ENCODE measurements around the gene TBX6. TPM values are rescaled to one million over a fixed set of nuclear protein-coding genes. Genes with fewer than 3 reads are reported as not detected.
"Not testable (repeated sequence)": the region's sequence is repeated elsewhere in the genome, so short reads cannot be mapped to it uniquely, and the experiment has no call there.

The TBX6 gene
- total RNA-seq, 2 experiments from 2014 or later: 2.4 to 3.0 TPM

GRCh38 chr16:30120340-30121105 lies 28.8 kb upstream of the TBX6 start:
- H3K9me3 Mint-ChIP-seq: no peaks in the 10 kb centered on the region
- ATAC-seq (ENCODE audit: low read depth): no peak
- DNase-seq: no peak
- H3K27me3 Mint-ChIP-seq: no peaks in the 10 kb centered on the region
- H3K27ac Mint-ChIP-seq: peak overlapping the region; percentile 87
- peak overlapping the region; percentile 60 for H3K4me3 Mint-ChIP-seq
- POLR2A ChIA-PET: interaction anchor here (0.6 to 1.7 kb wide), 6 partner anchors 8 to 530 kb away, joined by 3 to 15 read pairs (median 4); partner anchors contain the start of genes CORO1A, PRR14 and YPEL3
- H3K4me1 Mint-ChIP-seq: peaks cover 27% of the 10 kb centered on the region
- peaks cover 13% of the 10 kb centered on the region for H3K36me3 Mint-ChIP-seq

GRCh38 chr16:30119428-30119827 lies 27.7 kb upstream of the TBX6 start:
- Mint-ChIP-seq H3K27ac (peak overlapping the region; percentile 58), H3K36me3 (peaks cover 16% of the 10 kb centered on the region), H3K27me3 (no peaks in the 10 kb centered on the region), H3K4me1 (peaks cover 29% of the 10 kb centered on the region), H3K4me3 (no peak overlapping the region), H3K9me3 (no peaks in the 10 kb centered on the region)
- no peak for DNase-seq
- POLR2A ChIA-PET: interaction anchor here (0.6 to 1.7 kb wide), 4 partner anchors 26 to 459 kb away, joined by 4 to 15 read pairs (median 4); no protein-coding TSS in a partner anchor
- ATAC-seq (ENCODE audit: low read depth): no peak

- Mint-ChIP-seq H3K27me3 (no peaks in the 10 kb centered on the region), H3K4me3 (no peak overlapping the region), H3K36me3 (peaks cover 18% of the 10 kb centered on the region), H3K27ac (no peak overlapping the region), H3K9me3 (no peaks in the 10 kb centered on the region), H3K4me1 (peaks cover 28% of the 10 kb centered on the region)
- POLR2A ChIA-PET: interaction anchor here (1.0 to 1.7 kb wide), 3 partner anchors 53 to 68 kb away, joined by 3 to 8 read pairs (median 7); partner anchors contain the start of genes ALDOA and CORO1A
- ATAC-seq (ENCODE audit: low read depth) (no peak), DNase-seq (no peak)
These were observed 26.0 kb upstream of the TBX6 start for GRCh38 chr16:30117768-30118167.

- H3K36me3 Mint-ChIP-seq: peaks cover 22% of the 10 kb centered on the region
- H3K4me1 Mint-ChIP-seq: peaks cover 24% of the 10 kb centered on the region
- H3K4me3 Mint-ChIP-seq: no peak overlapping the region
- H3K27me3 Mint-ChIP-seq: no peaks in the 10 kb centered on the region
- no peak for DNase-seq
- H3K27ac Mint-ChIP-seq: no peak overlapping the region
- no peak for ATAC-seq (ENCODE audit: low read depth)
- POLR2A ChIA-PET: interaction anchor here (1.0 to 1.7 kb wide), 3 partner anchors 51 to 69 kb away, joined by 3 to 8 read pairs (median 7); partner anchors contain the start of genes ALDOA and CORO1A
- H3K9me3 Mint-ChIP-seq: no peaks in the 10 kb centered on the region
These were observed 24.8 kb upstream of the TBX6 start for GRCh38 chr16:30116291-30117207.

- no peak for DNase-seq
- H3K4me1 Mint-ChIP-seq: peaks cover 14% of the 10 kb centered on the region
- POLR2A ChIA-PET: interaction anchor here (0.5 to 4.8 kb wide), 2 partner anchors 70 to 442 kb away, joined by 3 to 30 read pairs; no protein-coding TSS in a partner anchor
- ATAC-seq (ENCODE audit: low read depth): peak; percentile 10
- peak overlapping the region; percentile 56 for H3K27ac Mint-ChIP-seq
- no peaks in the 10 kb centered on the region for H3K9me3 Mint-ChIP-seq
- H3K4me3 Mint-ChIP-seq: no peak overlapping the region
- H3K27me3 Mint-ChIP-seq: no peaks in the 10 kb centered on the region
- H3K36me3 Mint-ChIP-seq: peaks cover 22% of the 10 kb centered on the region
These were observed 23.5 kb upstream of the TBX6 start for GRCh38 chr16:30115238-30115637.

- H3K9me3 Mint-ChIP-seq; H3K27me3 Mint-ChIP-seq; DNase-seq; ATAC-seq (ENCODE audit: low read depth): not testable (repeated sequence)
- Mint-ChIP-seq H3K4me1 (peaks cover 10% of the 10 kb centered on the region), H3K27ac (peak overlapping the region; percentile 56), H3K4me3 (peak overlapping the region; percentile 8), H3K36me3 (peaks cover 19% of the 10 kb centered on the region)
- POLR2A ChIA-PET: interaction anchor here (1.0 to 4.8 kb wide), 2 partner anchors 68 to 70 kb away, joined by 4 to 30 read pairs; partner anchors contain the start of gene CORO1A
These were observed 23.1 kb upstream of the TBX6 start for GRCh38 chr16:30114833-30115232.

- Mint-ChIP-seq H3K36me3 (peaks cover 16% of the 10 kb centered on the region), H3K27me3 (no peaks in the 10 kb centered on the region), H3K4me3 (peak overlapping the region; percentile 8), H3K9me3 (no peaks in the 10 kb centered on the region), H3K27ac (no peak overlapping the region), H3K4me1 (peaks cover 9% of the 10 kb centered on the region)
- no peak for ATAC-seq (ENCODE audit: low read depth)
- POLR2A ChIA-PET: interaction anchor here (1.0 to 4.8 kb wide), 3 partner anchors 11 to 71 kb away, joined by 4 to 30 read pairs (median 5); partner anchors contain the start of gene CORO1A
- DNase-seq: no peak
These were observed 22.7 kb upstream of the TBX6 start for GRCh38 chr16:30114411-30114810.

- DNase-seq (no peak), ATAC-seq (ENCODE audit: low read depth) (no peak)
- Mint-ChIP-seq H3K4me3 (no peak overlapping the region), H3K27ac (peak overlapping the region; percentile 21), H3K9me3 (no peaks in the 10 kb centered on the region), H3K4me1 (peaks cover 9% of the 10 kb centered on the region), H3K36me3 (peaks cover 13% of the 10 kb centered on the region), H3K27me3 (no peaks in the 10 kb centered on the region)
- POLR2A ChIA-PET: interaction anchor here (1.0 to 4.8 kb wide), 3 partner anchors 11 to 72 kb away, joined by 4 to 30 read pairs (median 5); partner anchors contain the start of gene CORO1A
These were observed 22.1 kb upstream of the TBX6 start for GRCh38 chr16:30113711-30114333.

GRCh38 chr16:30113031-30113710 lies 21.4 kb upstream of the TBX6 start, which contains the start of gene GDPD3:
TSS of gene GDPD3 (minus strand) at chr16:30113537. CDS start at chr16:30113478, 59 bp downstream.
- DNase-seq (no peak), ATAC-seq (ENCODE audit: low read depth) (no peak)
- H3K4me1 Mint-ChIP-seq: peaks cover 9% of the 10 kb centered on the region
- H3K36me3 Mint-ChIP-seq: peaks cover 13% of the 10 kb centered on the region
- peak within 1 kb of the TSS; percentile 64 for H3K27ac Mint-ChIP-seq
- H3K4me3 Mint-ChIP-seq: no peak within 1 kb of the TSS
- POLR2A ChIA-PET: interaction anchor here (1.0 to 4.8 kb wide), 4 partner anchors 8 to 72 kb away, joined by 3 to 30 read pairs (median 8); partner anchors contain the start of gene CORO1A
- no peaks in the 10 kb centered on the region for H3K27me3 Mint-ChIP-seq
- no peaks in the 10 kb centered on the region for H3K9me3 Mint-ChIP-seq

GRCh38 chr16:30112197-30113030 lies 20.7 kb upstream of the TBX6 start:
- peak; percentile 50 for ATAC-seq (ENCODE audit: low read depth)
- Mint-ChIP-seq H3K9me3 (no peaks in the 10 kb centered on the region), H3K27me3 (no peaks in the 10 kb centered on the region), H3K4me1 (peaks cover 9% of the 10 kb centered on the region), H3K36me3 (peaks cover 17% of the 10 kb centered on the region), H3K27ac (peak overlapping the region; percentile 64), H3K4me3 (no peak overlapping the region)
- DNase-seq: peak; percentile 75
- POLR2A ChIA-PET: interaction anchor here (0.8 to 4.8 kb wide), 7 partner anchors 8 to 295 kb away, joined by 3 to 30 read pairs (median 4); partner anchors contain the start of genes CORO1A, MAPK3 and ZNF771

- H3K4me3 Mint-ChIP-seq: no peak overlapping the region
- ATAC-seq (ENCODE audit: low read depth) (no peak), DNase-seq (no peak)
- peaks cover 20% of the 10 kb centered on the region for H3K36me3 Mint-ChIP-seq
- no peak overlapping the region for H3K27ac Mint-ChIP-seq
- no peaks in the 10 kb centered on the region for H3K27me3 Mint-ChIP-seq
- peaks cover 9% of the 10 kb centered on the region for H3K4me1 Mint-ChIP-seq
- POLR2A ChIA-PET: interaction anchor here (0.6 to 1.1 kb wide), 4 partner anchors 18 to 73 kb away, joined by 3 read pairs; partner anchors contain the start of genes CORO1A and TBX6
- H3K9me3 Mint-ChIP-seq: no peaks in the 10 kb centered on the region
These were observed 18.9 kb upstream of the TBX6 start for GRCh38 chr16:30110661-30111060.

Measured in activated naive CD8-positive, alpha-beta T cell treated with anti-CD3 and anti-CD28 coated beads, Interleukin-2, amount 10 ng/mL, durations not matched to agents 7 days and 5 days (primary cell).